HL-60 (cell line): Measurements from ENCODE around the gene SOX14.

Source experiments
- DNase-seq, 2 experiments: peaks; one replicate each; pipeline ENCODE4 v3.0.0-alpha.2; 2010 to 2020; ENCODE audit warnings: low read depth in 1 of 2, low spot score in 1 of 2
- H3K27ac ChIP-seq: fragments of 250-450 bp; sonication (Bioruptor Pico); replicated peaks from 2 replicates; pipeline ENCODE4 v1.5.1; 2020; ENCODE audit warnings: mild to moderate bottlenecking, moderate library complexity
- H3K27me3 ChIP-seq: fragments of 250-450 bp; sonication (Bioruptor Pico); 2 replicates; pipeline ENCODE4 v1.5.1; 2021; ENCODE audit warnings: mild to moderate bottlenecking, moderate library complexity; ENCODE audit not compliant: insufficient read depth, poor library complexity, severe bottlenecking
- H3K4me3 ChIP-seq: replicated peaks from 2 replicates; pipeline ENCODE4 v1.5.1; 2011; ENCODE audit warnings: mild to moderate bottlenecking, control low read depth, low read length; ENCODE audit not compliant: insufficient read depth
- GABPA ChIP-seq: IDR thresholded peaks from 2 replicates; pipeline ENCODE4 v1.6.1; 2012; ENCODE audit warnings: low read depth
- POLR2AphosphoS5 ChIP-seq: IDR thresholded peaks from 2 replicates; pipeline ENCODE4 v1.6.1; 2012; ENCODE audit warnings: low read depth
- SPI1 ChIP-seq: IDR thresholded peaks from 2 replicates; pipeline ENCODE4 v1.6.1; 2012; ENCODE audit warnings: low read depth, mild to moderate bottlenecking, borderline replicate concordance
- TF ChIP-seq, protein P1 (sequence below): IDR thresholded peaks from one replicate; pipeline ENCODE4 v1.5.1; 2011; ENCODE audit warnings: low read length, control low read depth, inconsistent platforms; ENCODE audit not compliant: insufficient read depth
- TF ChIP-seq, protein P2 (sequence below): IDR thresholded peaks from 2 replicates; pipeline ENCODE4 v1.6.1; 2012; ENCODE audit warnings: low read depth; ENCODE audit not compliant: insufficient replicate concordance

SOX14 gene

DNA sequence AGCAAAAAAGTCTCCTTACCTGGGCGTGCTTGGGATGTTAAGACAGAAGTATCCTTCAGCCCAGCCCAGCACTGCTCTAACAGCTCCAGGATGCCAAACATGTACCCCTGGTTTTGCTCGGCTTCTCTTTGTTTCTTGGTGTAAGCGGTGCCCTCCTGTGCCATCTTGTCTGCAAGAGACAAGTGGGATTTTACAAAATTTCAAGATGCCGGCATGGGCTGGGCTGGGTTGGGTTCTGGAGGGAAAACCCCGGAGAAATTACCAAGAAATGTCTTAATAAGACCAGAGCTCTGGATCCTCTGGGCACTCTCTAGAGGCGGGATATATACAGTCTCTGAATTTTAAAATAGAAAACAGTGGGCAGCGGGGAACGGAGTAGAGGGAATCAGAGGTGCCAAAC is 4.6 kb upstream of the SOX14 start:
- DNase-seq, result no peak
- Histone ChIP-seq H3K4me3 (no peak overlapping the region), H3K27ac (no peak overlapping the region), H3K27me3 (peaks cover 43% of the 10 kb centered on the region)
- TF ChIP-seq GABPA (no peak), POLR2AphosphoS5 (no peak), SPI1 (no peak)
- TF ChIP-seq, protein P1, sequence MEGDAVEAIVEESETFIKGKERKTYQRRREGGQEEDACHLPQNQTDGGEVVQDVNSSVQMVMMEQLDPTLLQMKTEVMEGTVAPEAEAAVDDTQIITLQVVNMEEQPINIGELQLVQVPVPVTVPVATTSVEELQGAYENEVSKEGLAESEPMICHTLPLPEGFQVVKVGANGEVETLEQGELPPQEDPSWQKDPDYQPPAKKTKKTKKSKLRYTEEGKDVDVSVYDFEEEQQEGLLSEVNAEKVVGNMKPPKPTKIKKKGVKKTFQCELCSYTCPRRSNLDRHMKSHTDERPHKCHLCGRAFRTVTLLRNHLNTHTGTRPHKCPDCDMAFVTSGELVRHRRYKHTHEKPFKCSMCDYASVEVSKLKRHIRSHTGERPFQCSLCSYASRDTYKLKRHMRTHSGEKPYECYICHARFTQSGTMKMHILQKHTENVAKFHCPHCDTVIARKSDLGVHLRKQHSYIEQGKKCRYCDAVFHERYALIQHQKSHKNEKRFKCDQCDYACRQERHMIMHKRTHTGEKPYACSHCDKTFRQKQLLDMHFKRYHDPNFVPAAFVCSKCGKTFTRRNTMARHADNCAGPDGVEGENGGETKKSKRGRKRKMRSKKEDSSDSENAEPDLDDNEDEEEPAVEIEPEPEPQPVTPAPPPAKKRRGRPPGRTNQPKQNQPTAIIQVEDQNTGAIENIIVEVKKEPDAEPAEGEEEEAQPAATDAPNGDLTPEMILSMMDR, result no peak
- TF ChIP-seq, protein P2, sequence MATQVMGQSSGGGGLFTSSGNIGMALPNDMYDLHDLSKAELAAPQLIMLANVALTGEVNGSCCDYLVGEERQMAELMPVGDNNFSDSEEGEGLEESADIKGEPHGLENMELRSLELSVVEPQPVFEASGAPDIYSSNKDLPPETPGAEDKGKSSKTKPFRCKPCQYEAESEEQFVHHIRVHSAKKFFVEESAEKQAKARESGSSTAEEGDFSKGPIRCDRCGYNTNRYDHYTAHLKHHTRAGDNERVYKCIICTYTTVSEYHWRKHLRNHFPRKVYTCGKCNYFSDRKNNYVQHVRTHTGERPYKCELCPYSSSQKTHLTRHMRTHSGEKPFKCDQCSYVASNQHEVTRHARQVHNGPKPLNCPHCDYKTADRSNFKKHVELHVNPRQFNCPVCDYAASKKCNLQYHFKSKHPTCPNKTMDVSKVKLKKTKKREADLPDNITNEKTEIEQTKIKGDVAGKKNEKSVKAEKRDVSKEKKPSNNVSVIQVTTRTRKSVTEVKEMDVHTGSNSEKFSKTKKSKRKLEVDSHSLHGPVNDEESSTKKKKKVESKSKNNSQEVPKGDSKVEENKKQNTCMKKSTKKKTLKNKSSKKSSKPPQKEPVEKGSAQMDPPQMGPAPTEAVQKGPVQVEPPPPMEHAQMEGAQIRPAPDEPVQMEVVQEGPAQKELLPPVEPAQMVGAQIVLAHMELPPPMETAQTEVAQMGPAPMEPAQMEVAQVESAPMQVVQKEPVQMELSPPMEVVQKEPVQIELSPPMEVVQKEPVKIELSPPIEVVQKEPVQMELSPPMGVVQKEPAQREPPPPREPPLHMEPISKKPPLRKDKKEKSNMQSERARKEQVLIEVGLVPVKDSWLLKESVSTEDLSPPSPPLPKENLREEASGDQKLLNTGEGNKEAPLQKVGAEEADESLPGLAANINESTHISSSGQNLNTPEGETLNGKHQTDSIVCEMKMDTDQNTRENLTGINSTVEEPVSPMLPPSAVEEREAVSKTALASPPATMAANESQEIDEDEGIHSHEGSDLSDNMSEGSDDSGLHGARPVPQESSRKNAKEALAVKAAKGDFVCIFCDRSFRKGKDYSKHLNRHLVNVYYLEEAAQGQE, result no peak

DNA sequence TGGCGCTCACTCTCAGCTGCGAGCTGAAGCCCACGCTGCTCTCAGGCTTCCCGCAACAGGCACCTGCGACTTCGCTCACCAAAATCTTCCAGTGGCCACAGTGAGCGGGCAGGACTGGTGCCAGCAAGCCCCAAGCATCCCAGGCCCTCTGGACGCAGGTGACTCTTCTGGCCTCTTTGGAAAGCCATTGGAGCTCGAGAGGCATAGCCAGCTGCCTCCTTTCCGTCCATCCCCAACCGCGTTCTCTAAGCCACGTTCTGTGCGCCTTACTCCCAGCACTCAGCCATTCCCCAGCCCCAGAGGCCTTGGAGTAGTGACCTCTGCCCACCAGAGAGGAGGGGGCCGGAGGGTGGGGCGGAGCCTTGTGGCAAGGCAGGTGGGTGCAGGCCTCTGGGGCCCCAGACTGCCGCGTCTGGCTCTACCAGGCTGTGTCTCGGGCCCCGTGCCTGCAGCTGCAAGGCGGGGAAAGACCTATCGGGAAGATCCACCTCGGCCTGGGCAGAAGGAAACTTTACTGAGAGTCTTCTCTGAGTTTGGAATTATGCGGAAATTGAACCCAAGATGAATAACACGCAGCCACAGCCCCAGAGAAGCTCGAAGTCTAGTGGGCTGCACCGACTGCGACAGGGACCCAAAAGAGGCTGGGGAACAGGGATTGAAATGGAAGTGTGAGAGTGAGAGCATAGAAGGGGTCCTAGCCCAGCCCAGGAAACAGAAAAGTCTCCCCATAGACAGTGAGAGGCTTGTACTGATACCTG is 3.6 kb upstream of the SOX14 start:
- no peak overlapping the region for H3K27ac ChIP-seq
- no peak overlapping the region for H3K4me3 ChIP-seq
- DNase-seq, result no peak
- peaks cover 53% of the 10 kb centered on the region for H3K27me3 ChIP-seq
- TF ChIP-seq POLR2AphosphoS5 (no peak), SPI1 (no peak), GABPA (no peak)
- TF ChIP-seq, protein P1, result no peak
- TF ChIP-seq, protein P2, result no peak

- Histone ChIP-seq H3K4me3 (no peak overlapping the region), H3K27me3 (peaks cover 59% of the 10 kb centered on the region)
- TF ChIP-seq SPI1, result 0 out of 2 replicates have a peak, but pooled peaks have one; percentile 15
- TF ChIP-seq, protein P2, result no peak
These were observed 3.0 kb upstream of the SOX14 start for GRCh38 chr3:137761099-137761562.

More at GRCh38 chr3:137761099-137761562, 3.0 kb upstream of the SOX14 start:
- DNase-seq, result no peak
- no peak overlapping the region for H3K27ac ChIP-seq
